ENCODE data around the gene LRRC2.

- TF ChIP-seq CTCF (IDR thresholded peaks at IDR 0.05; ENCODE audit: poor library complexity) (no peak), EZH2 (IDR thresholded peaks at IDR 0.05; ENCODE audit: borderline replicate concordance) (no peak), EZH2phosphoT487 (IDR thresholded peaks at IDR 0.05; ENCODE audit: low read depth, severe bottlenecking, unreplicated experiment) (no peak)
These were observed 84.5 kb downstream of the LRRC2 start for GRCh38 chr3:46481636-46482035.
